ENCODE data around the gene CACNA2D3.

CACNA2D3 gene

DNA sequence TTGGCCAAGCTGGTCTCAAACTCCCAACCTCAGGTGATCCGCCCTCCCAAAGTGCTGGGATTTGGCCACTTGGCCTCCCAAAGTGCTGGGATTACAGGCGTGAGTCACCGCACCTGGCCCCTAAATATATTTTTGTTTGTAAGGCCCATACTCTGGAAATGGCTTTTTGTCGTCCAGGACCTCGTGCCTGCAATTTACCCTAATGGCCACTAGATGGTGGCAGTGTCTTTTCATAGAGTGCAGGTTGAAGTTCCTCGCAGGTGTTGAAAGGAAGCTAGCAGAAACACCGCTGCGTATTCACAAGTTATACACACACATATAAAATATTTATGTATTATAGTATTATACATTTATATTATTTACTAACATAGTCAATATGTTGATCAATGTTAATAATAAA, 708.3 kb downstream of the CACNA2D3 start:
- no peak for TF ChIP-seq ZFX (IDR thresholded peaks at IDR 0.05; ENCODE audit: borderline replicate concordance)
- TF ChIP-seq, protein P1, sequence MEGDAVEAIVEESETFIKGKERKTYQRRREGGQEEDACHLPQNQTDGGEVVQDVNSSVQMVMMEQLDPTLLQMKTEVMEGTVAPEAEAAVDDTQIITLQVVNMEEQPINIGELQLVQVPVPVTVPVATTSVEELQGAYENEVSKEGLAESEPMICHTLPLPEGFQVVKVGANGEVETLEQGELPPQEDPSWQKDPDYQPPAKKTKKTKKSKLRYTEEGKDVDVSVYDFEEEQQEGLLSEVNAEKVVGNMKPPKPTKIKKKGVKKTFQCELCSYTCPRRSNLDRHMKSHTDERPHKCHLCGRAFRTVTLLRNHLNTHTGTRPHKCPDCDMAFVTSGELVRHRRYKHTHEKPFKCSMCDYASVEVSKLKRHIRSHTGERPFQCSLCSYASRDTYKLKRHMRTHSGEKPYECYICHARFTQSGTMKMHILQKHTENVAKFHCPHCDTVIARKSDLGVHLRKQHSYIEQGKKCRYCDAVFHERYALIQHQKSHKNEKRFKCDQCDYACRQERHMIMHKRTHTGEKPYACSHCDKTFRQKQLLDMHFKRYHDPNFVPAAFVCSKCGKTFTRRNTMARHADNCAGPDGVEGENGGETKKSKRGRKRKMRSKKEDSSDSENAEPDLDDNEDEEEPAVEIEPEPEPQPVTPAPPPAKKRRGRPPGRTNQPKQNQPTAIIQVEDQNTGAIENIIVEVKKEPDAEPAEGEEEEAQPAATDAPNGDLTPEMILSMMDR (IDR thresholded peaks at IDR 0.05), result peak; percentile 78
- no peak overlapping the region for H3K27ac ChIP-seq

DNA sequence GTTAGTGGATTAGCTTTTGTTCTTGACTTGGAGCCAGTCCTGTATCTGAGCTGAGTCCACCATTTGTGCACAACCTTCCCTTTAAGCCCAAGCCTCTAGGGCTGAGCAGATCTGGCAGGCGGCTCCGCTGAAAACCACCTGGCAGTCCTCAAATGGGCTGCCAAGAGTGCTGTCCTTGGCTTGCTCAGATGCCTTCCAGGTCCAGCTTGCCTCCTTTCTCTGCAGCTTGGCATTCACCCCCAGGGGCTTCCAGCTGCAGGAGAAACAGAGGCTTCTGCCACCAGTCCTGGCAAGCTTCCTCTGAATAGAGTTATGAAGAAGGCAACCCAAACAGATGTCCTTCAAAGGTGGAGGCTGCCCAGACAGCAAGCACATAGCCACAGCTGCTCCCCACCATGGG, 708.8 kb downstream of the CACNA2D3 start:
- TF ChIP-seq, protein P1 (IDR thresholded peaks at IDR 0.05), result no peak
- no peak for TF ChIP-seq ZFX (IDR thresholded peaks at IDR 0.05; ENCODE audit: borderline replicate concordance)
- H3K27ac ChIP-seq, result no peak overlapping the region

DNA sequence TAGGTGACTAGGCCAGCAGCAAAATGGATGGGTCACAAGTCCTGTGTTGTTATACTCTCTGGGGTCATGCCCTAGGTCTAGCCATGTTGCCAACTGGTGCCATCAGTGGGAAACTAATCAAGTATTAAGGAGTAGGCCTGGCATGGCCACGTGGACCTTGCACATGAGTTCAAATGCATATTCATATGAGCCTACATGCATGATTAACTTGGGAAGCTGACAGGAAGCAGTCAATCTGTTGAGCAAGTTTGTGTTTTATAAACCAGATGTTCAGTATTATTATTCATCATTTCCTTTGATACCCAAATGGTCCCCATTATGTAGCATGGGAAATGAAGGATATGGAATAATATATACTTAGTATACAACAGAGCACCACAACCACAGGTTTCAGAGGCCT, 710.5 kb downstream of the CACNA2D3 start:
- TF ChIP-seq, protein P1 (IDR thresholded peaks at IDR 0.05), result no peak
- no peak overlapping the region for H3K27ac ChIP-seq

DNA sequence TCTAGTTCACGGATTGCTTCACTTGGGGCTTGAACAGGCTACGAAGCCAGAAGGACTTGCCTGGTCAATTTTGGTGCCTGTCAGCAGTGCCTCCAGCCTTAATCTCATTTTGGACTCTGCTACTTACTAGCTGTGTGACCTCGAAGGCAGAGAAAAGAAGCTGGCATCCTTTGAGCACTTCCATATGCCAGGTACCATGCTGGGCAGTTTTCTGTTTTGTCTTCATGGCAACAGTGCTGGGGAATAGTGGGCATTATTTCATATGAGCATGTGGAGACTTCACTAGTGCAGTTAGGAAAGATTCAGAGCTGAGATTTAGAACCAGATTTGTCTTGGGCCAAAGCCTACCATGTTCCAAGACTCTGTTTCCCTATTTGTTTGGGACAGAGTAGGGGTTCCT, 713.3 kb downstream of the CACNA2D3 start:
- no peak overlapping the region for H3K27ac ChIP-seq
- TF ChIP-seq ZFX (IDR thresholded peaks at IDR 0.05; ENCODE audit: borderline replicate concordance), result no peak

DNA sequence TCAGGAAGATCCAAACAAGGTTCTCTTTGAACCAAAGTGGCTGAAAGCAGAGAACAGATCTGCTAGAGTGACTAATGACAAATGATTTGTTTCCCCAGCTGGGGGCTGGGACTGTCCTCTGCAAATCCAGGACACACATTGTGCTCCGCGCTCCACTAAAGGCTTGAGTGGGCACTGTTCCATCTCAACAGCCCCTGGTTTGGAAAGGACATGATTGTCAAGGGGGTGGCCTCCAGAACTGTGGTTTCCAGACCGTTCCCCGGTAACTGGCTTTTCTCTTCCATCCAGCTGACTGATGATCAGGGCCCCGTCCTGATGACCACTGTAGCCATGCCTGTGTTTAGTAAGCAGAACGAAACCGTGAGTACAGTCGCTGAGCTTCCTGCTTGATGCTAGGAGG, 714.5 kb downstream of the CACNA2D3 start:
- no peak overlapping the region for H3K27ac ChIP-seq
- TF ChIP-seq, protein P1 (IDR thresholded peaks at IDR 0.05), result no peak
- no peak for TF ChIP-seq ZFX (IDR thresholded peaks at IDR 0.05; ENCODE audit: borderline replicate concordance)

DNA sequence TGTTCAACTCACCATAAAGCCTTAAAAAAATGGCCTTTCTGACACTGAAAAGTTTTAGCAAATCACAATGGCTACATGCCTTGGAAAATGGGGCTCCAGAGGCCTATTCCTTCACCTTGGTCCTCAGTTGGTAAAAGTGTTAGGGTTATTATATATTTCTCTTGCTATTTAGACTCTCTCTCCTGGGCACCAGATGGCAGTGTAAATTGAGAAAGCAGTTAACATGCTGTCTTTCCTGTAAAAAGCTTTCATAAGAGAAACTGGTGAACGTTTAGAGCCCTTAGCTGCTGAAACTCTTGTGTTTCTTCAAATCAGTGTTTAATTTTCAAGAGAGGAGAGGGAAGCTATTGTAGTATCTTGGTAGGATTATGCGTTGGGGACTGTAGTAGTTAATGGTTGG, 715.6 kb downstream of the CACNA2D3 start:
- TF ChIP-seq ZFX (IDR thresholded peaks at IDR 0.05; ENCODE audit: borderline replicate concordance), result no peak
- TF ChIP-seq, protein P1 (IDR thresholded peaks at IDR 0.05), result peak; percentile 12; the same call in 1 of the 2 replicates
- no peak overlapping the region for H3K27ac ChIP-seq

DNA sequence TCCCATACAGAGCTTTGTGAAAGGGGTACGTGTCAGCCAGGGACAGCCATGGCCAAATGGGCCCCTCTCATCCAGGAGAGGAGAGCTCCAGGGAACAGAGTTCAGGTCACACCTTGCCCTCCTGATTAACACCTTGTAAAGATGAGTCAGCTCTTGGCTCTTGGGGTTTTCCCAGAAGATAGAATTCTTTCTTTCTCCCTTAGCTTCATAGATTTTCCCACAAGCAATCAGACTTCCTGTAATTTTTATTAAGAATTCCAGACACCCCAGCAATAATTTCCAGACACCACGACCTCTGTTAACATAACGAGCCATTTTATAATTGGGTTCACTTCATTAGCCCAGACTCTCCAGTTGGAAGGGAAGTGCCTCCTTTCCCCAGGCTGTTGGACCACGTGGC, 719.1 kb downstream of the CACNA2D3 start:
- TF ChIP-seq, protein P1 (IDR thresholded peaks at IDR 0.05), result no peak
- no peak for TF ChIP-seq ZFX (IDR thresholded peaks at IDR 0.05; ENCODE audit: borderline replicate concordance)
- H3K27ac ChIP-seq, result no peak overlapping the region

DNA sequence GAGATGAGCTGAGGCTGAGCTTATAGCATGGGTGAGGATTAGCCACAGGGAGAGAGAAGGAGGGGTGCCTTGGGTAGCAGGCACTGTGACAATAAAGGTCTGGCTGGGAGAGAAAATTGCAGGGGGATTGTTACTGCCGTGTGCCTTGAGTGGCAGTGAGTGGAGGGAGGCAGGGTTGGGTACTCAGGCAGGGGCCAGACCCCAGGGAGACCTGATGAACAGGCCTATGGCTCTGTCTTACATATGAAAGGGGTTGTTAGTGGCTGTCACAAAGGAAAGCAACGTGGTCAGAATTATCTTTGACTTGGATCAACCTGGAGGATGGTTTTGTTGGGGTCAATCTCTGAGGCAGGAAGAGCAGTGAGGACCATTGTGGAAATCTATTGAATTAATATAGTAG, 721.0 kb downstream of the CACNA2D3 start:
- TF ChIP-seq ZFX (IDR thresholded peaks at IDR 0.05; ENCODE audit: borderline replicate concordance), result no peak
- TF ChIP-seq, protein P1 (IDR thresholded peaks at IDR 0.05), result no peak

More for the DNA sequence above, 721.0 kb downstream of the CACNA2D3 start:
- no peak overlapping the region for H3K27ac ChIP-seq
